Measurements from ENCODE around the gene POLR1G.
"Not testable (repeated sequence)": the region's sequence is repeated elsewhere in the genome, so short reads cannot be mapped to it uniquely, and the experiment has no call there.

Gene POLR1G

GRCh38 chr19:45408830-45409556 lies 2.5 kb downstream of the POLR1G start:
- no peaks in the 10 kb centered on the region for H3K9me2 ChIP-seq (replicated peaks; ENCODE audit: insufficient read depth, low read length)
- no peaks in the 10 kb centered on the region for H3K36me3 ChIP-seq (replicated peaks; ENCODE audit: insufficient read depth, low read length)
- H3K4me1 ChIP-seq (ENCODE audit: low read length), result no peaks in the 10 kb centered on the region
- H3K79me2 ChIP-seq (ENCODE audit: low read length), result peaks cover 28% of the 10 kb centered on the region
- no peak overlapping the region for H3K9ac ChIP-seq (ENCODE audit: low read length)
- no peaks in the 10 kb centered on the region for H3K27me3 ChIP-seq (replicated peaks; ENCODE audit: insufficient read depth, low read length)
- no peaks in the 10 kb centered on the region for H4K20me1 ChIP-seq (ENCODE audit: insufficient read depth, low read length)
- no peak overlapping the region for H2AFZ ChIP-seq (ENCODE audit: low read length)
- no peak for TF ChIP-seq CTCF (IDR thresholded peaks at IDR 0.05; ENCODE audit: low read length)
- no peak for TF ChIP-seq EZH2 (optimal IDR thresholded peaks at IDR 0.05; ENCODE audit: low read depth, low read length)
- TF ChIP-seq EZH2phosphoT487 (IDR thresholded peaks at IDR 0.05; ENCODE audit: low read length), result no peak
- no peaks in the 10 kb centered on the region for H3F3A ChIP-seq (ENCODE audit: insufficient read depth, low read length)
- DNase-seq, result no peak
- H3K4me2 ChIP-seq (ENCODE audit: low read depth, low read length), result no peak overlapping the region
- no peak overlapping the region for H3K27ac ChIP-seq (ENCODE audit: low read length)
- no peaks in the 10 kb centered on the region for H3K9me3 ChIP-seq (replicated peaks; ENCODE audit: insufficient read depth, low read length)
- no peak overlapping the region for H3K4me3 ChIP-seq (ENCODE audit: low read length)

GRCh38 chr19:45409557-45409920 lies 3.1 kb downstream of the POLR1G start:
- no peak for TF ChIP-seq EZH2phosphoT487 (IDR thresholded peaks at IDR 0.05; ENCODE audit: low read length)
- TF ChIP-seq CTCF (IDR thresholded peaks at IDR 0.05; ENCODE audit: low read length), result no peak
- TF ChIP-seq EZH2 (optimal IDR thresholded peaks at IDR 0.05; ENCODE audit: low read depth, low read length), result no peak
- Histone ChIP-seq H3F3A (ENCODE audit: insufficient read depth, low read length) (no peaks in the 10 kb centered on the region), H3K27ac (ENCODE audit: low read length) (no peak overlapping the region), H3K9me3 (replicated peaks; ENCODE audit: insufficient read depth, low read length) (no peaks in the 10 kb centered on the region), H3K4me2 (ENCODE audit: low read depth, low read length) (no peak overlapping the region), H3K4me1 (ENCODE audit: low read length) (no peaks in the 10 kb centered on the region), H3K4me3 (ENCODE audit: low read length) (no peak overlapping the region), H3K9ac (ENCODE audit: low read length) (no peak overlapping the region), H3K9me2 (replicated peaks; ENCODE audit: insufficient read depth, low read length) (no peaks in the 10 kb centered on the region), H3K27me3 (replicated peaks; ENCODE audit: insufficient read depth, low read length) (no peaks in the 10 kb centered on the region), H3K36me3 (replicated peaks; ENCODE audit: insufficient read depth, low read length) (no peaks in the 10 kb centered on the region), H3K79me2 (ENCODE audit: low read length) (peaks cover 28% of the 10 kb centered on the region), H4K20me1 (ENCODE audit: insufficient read depth, low read length) (no peaks in the 10 kb centered on the region), H2AFZ (ENCODE audit: low read length) (no peak overlapping the region)
- DNase-seq, result no peak

- H3K27me3 ChIP-seq (replicated peaks; ENCODE audit: insufficient read depth, low read length); H3K9ac ChIP-seq (ENCODE audit: low read length); H3K9me2 ChIP-seq (replicated peaks; ENCODE audit: insufficient read depth, low read length); H3K4me3 ChIP-seq (ENCODE audit: low read length); H3F3A ChIP-seq (ENCODE audit: insufficient read depth, low read length); H3K27ac ChIP-seq (ENCODE audit: low read length); DNase-seq; H4K20me1 ChIP-seq (ENCODE audit: insufficient read depth, low read length); H3K4me2 ChIP-seq (ENCODE audit: low read depth, low read length); H3K4me1 ChIP-seq (ENCODE audit: low read length); H2AFZ ChIP-seq (ENCODE audit: low read length); H3K9me3 ChIP-seq (replicated peaks; ENCODE audit: insufficient read depth, low read length); H3K36me3 ChIP-seq (replicated peaks; ENCODE audit: insufficient read depth, low read length): not testable (repeated sequence)
- peaks cover 28% of the 10 kb centered on the region for H3K79me2 ChIP-seq (ENCODE audit: low read length)
Measured at GRCh38 chr19:45410330-45410729, 3.9 kb downstream of the POLR1G start.

GRCh38 chr19:45413497-45413896 lies 7.1 kb downstream of the POLR1G start:
- Histone ChIP-seq H3K4me3 (ENCODE audit: low read length) (no peak overlapping the region), H3F3A (ENCODE audit: insufficient read depth, low read length) (no peaks in the 10 kb centered on the region), H3K36me3 (replicated peaks; ENCODE audit: insufficient read depth, low read length) (no peaks in the 10 kb centered on the region), H2AFZ (ENCODE audit: low read length) (no peak overlapping the region), H3K79me2 (ENCODE audit: low read length) (peaks cover 8% of the 10 kb centered on the region; the same call in 1 of the 2 replicates), H3K4me2 (ENCODE audit: low read depth, low read length) (no peak overlapping the region), H4K20me1 (ENCODE audit: insufficient read depth, low read length) (no peaks in the 10 kb centered on the region), H3K9ac (ENCODE audit: low read length) (no peak overlapping the region), H3K9me3 (replicated peaks; ENCODE audit: insufficient read depth, low read length) (no peaks in the 10 kb centered on the region), H3K27me3 (replicated peaks; ENCODE audit: insufficient read depth, low read length) (no peaks in the 10 kb centered on the region), H3K4me1 (ENCODE audit: low read length) (no peaks in the 10 kb centered on the region), H3K9me2 (replicated peaks; ENCODE audit: insufficient read depth, low read length) (no peaks in the 10 kb centered on the region), H3K27ac (ENCODE audit: low read length) (no peak overlapping the region)
- no peak for TF ChIP-seq EZH2phosphoT487 (IDR thresholded peaks at IDR 0.05; ENCODE audit: low read length)
- no peak for DNase-seq
